ENCODE results near the gene GRK3.

GRCh38 chr22:25670070-25670461 lies 105.6 kb downstream of the GRK3 start:
- no peak for TF ChIP-seq CTCF (IDR thresholded peaks at IDR 0.05)
- TF ChIP-seq POLR2A (IDR thresholded peaks at IDR 0.05) = no peak

All from thyroid gland (tissue), 4 donors.